K562 (cell line): ENCODE data around the gene UGT2B28. TPM values are rescaled to one million over a fixed set of nuclear protein-coding genes. Genes with fewer than 3 reads are reported as not detected.
A peak's percentile ranks its signal among the peaks of the same experiment; 100 is the strongest.

Experiments used
- ARID1B ChIP-seq: fragments of 450-650 bp; IDR thresholded peaks from 2 replicates; pipeline ENCODE4 v1.6.1; 2016; ENCODE audit warnings: antibody characterized with exemption, mild to moderate bottlenecking, inconsistent platforms
- CBFA2T2 ChIP-seq: fragments of 450-650 bp; conservative IDR thresholded peaks from 2 replicates; pipeline ENCODE4 v1.6.1; 2017; ENCODE audit warnings: mild to moderate bottlenecking
- CBFA2T3 ChIP-seq: fragments of 450-650 bp; IDR thresholded peaks from 2 replicates; pipeline ENCODE4 v1.6.1; 2017
- CEBPG ChIP-seq, 3 experiments: fragments of 200-800 bp in 1 of 3; sonication (Bioruptor generic) in 1 of 3; sonication (generic) in 1 of 3; formaldehyde crosslinking in 1 of 3; IDR thresholded peaks in 2 of 3; conservative IDR thresholded peaks in 1 of 3; 2 replicates each; pipeline versions ENCODE4 v1.6.1 to v1.8.0; 2016 to 2022; ENCODE audit warnings: missing compliant biosample characterization in 2 of 3, missing genetic modification characterization in 2 of 3, mild to moderate bottlenecking in 1 of 3, missing genetic modification reagents in 1 of 3
- E2F6 ChIP-seq, 2 experiments: IDR thresholded peaks; 2 replicates each; pipeline ENCODE4 v1.6.1; 2011; ENCODE audit warnings: borderline replicate concordance in 1 of 2, control low read depth in 1 of 2, low read depth in 1 of 2, low read length in 1 of 2, mild to moderate bottlenecking in 1 of 2, mixed read lengths in 1 of 2, moderate library complexity in 1 of 2; ENCODE audit not compliant: insufficient read depth in 1 of 2, insufficient read length in 1 of 2, poor library complexity in 1 of 2, severe bottlenecking in 1 of 2; ENCODE audit errors: extremely low read depth in 1 of 2
- EHMT2 ChIP-seq: fragments of 450-650 bp; IDR thresholded peaks from 2 replicates; pipeline ENCODE4 v1.6.1; 2018; ENCODE audit warnings: antibody characterized with exemption
- FOSL1 ChIP-seq: fragments of 200-800 bp; sonication (Bioruptor generic); conservative IDR thresholded peaks from 2 replicates; pipeline ENCODE4 v1.6.1; 2016; ENCODE audit warnings: missing genetic modification characterization, missing compliant biosample characterization
- GATA2 ChIP-seq: sonication (generic); formaldehyde crosslinking; IDR thresholded peaks from 2 replicates; pipeline ENCODE4 v1.4.0; 2020; ENCODE audit warnings: mild to moderate bottlenecking, missing genetic modification reagents
- HNRNPL ChIP-seq: fragments of 200-400 bp; formaldehyde crosslinking; IDR thresholded peaks from 2 replicates; pipeline ENCODE4 v1.6.1; 2017; ENCODE audit warnings: low read depth, mild to moderate bottlenecking, low read length
- MTA2 ChIP-seq: fragments of 450-650 bp; IDR thresholded peaks from 2 replicates; pipeline ENCODE4 v1.6.1; 2016; ENCODE audit warnings: low read depth
- NCOR1 ChIP-seq: fragments of 450-650 bp; IDR thresholded peaks from 2 replicates; pipeline ENCODE4 v1.6.1; 2016; ENCODE audit warnings: mild to moderate bottlenecking, moderate library complexity
- NFIC ChIP-seq: fragments of 450-650 bp; IDR thresholded peaks from 2 replicates; pipeline ENCODE4 v1.6.1; 2017; ENCODE audit warnings: mild to moderate bottlenecking, inconsistent platforms
- PHF21A ChIP-seq: fragments of 450-650 bp; IDR thresholded peaks from 2 replicates; pipeline ENCODE4 v1.6.1; 2017; ENCODE audit warnings: low read depth, borderline replicate concordance
- SMAD4 ChIP-seq: fragments of 250-450 bp; sonication (Bioruptor Pico); conservative IDR thresholded peaks from 2 replicates; pipeline ENCODE4 v1.8.0; 2021; ENCODE audit warnings: inconsistent platforms, mild to moderate bottlenecking, moderate library complexity
- SMARCA4 ChIP-seq: fragments of 450-650 bp; IDR thresholded peaks from 2 replicates; pipeline ENCODE4 v1.6.1; 2016
- SOX6 ChIP-seq: fragments of 450-650 bp; IDR thresholded peaks from 2 replicates; pipeline ENCODE4 v1.6.1; 2014; ENCODE audit warnings: mild to moderate bottlenecking
- TAL1 ChIP-seq: fragments of 450-650 bp; IDR thresholded peaks from 2 replicates; pipeline ENCODE4 v1.6.1; 2016; ENCODE audit warnings: mild to moderate bottlenecking
- TCF3 ChIP-seq: sonication (generic); formaldehyde crosslinking; IDR thresholded peaks from 2 replicates; pipeline ENCODE4 v1.4.0; 2020; ENCODE audit warnings: mild to moderate bottlenecking, missing genetic modification reagents
- TEAD4 ChIP-seq, 2 experiments: sonication (generic) in 1 of 2; formaldehyde crosslinking in 1 of 2; IDR thresholded peaks; 2 replicates each; pipeline versions ENCODE4 v1.6.1 to v1.8.0; 2012 to 2022; ENCODE audit warnings: borderline replicate concordance in 1 of 2, inconsistent platforms in 1 of 2, low read length in 1 of 2, mild to moderate bottlenecking in 1 of 2, missing genetic modification reagents in 1 of 2
- ZBTB5 ChIP-seq: fragments of 450-650 bp; IDR thresholded peaks from 2 replicates; pipeline ENCODE4 v1.6.1; 2017; ENCODE audit warnings: antibody characterized with exemption
- ZNF175 ChIP-seq: fragments of 200-800 bp; sonication (Bioruptor generic); IDR thresholded peaks from 2 replicates; pipeline ENCODE4 v1.6.1; 2016; ENCODE audit warnings: low read depth, mild to moderate bottlenecking, missing genetic modification characterization, missing compliant biosample characterization
- polyA plus RNA-seq, 8 experiments: library from polyadenylated mRNA; depleted of rRNA in 4 of 8; stranded (reverse) in 5 of 8; unstranded in 3 of 8; fragments of >200 nt; fragmentation: Nextera tagmentation in 2 of 8; fragmentation: Illumina TruSeq in 1 of 8; extraction: Ambion mirVana in 2 of 8; extraction: Trizol in 1 of 8; gene quantifications; 2 replicates each; pipeline versions ENCODE4 v1.2.1 to v1.2.3, GENCODE V29; 2011 to 2014; ENCODE audit warnings: inconsistent platforms in 1 of 8, missing spikeins in 1 of 8
- total RNA-seq, 7 experiments: library from RNA; depleted of rRNA in 6 of 7; stranded (reverse); fragments of >200 nt in 6 of 7; fragmentation: Illumina TruSeq in 2 of 7; extraction: Trizol in 2 of 7; gene quantifications; 2 replicates each; pipeline versions ENCODE4 v1.2.1 to v1.2.3, GENCODE V29; 2011 to 2021; ENCODE audit warnings: low replicate concordance in 1 of 7
- TF ChIP-seq, protein P1 (sequence below): fragments of 450-650 bp; formaldehyde crosslinking; IDR thresholded peaks from 2 replicates; pipeline ENCODE4 v1.4.0; 2022; ENCODE audit warnings: missing genetic modification characterization
- TF ChIP-seq, protein P2 (sequence below), 2 experiments: fragments of 450-650 bp; conservative IDR thresholded peaks; 2 replicates each; pipeline ENCODE4 v1.6.1; 2017; ENCODE audit warnings: mild to moderate bottlenecking in 2 of 2, moderate library complexity in 2 of 2

Gene UGT2B28
- total and polyA plus RNA-seq, 9 of the 15 experiments (the other 6 are each of a cell fraction or from before 2014, with no cell fraction given) = not detected

GRCh38 chr4:69239557-69240168 lies 40.6 kb upstream of the UGT2B28 start (continued):
- TF ChIP-seq SMAD4 (CRISPR knock-in tag) = 0 out of 2 replicates have a peak, but pooled peaks have one; percentile 19
- peak; percentile 65 for TF ChIP-seq MTA2
- 0 out of 2 replicates have a peak, but pooled peaks have one; percentile 23 for TF ChIP-seq EHMT2
- peak; percentile 41 for TF ChIP-seq FOSL1 (tag)
- TF ChIP-seq, protein P1, sequence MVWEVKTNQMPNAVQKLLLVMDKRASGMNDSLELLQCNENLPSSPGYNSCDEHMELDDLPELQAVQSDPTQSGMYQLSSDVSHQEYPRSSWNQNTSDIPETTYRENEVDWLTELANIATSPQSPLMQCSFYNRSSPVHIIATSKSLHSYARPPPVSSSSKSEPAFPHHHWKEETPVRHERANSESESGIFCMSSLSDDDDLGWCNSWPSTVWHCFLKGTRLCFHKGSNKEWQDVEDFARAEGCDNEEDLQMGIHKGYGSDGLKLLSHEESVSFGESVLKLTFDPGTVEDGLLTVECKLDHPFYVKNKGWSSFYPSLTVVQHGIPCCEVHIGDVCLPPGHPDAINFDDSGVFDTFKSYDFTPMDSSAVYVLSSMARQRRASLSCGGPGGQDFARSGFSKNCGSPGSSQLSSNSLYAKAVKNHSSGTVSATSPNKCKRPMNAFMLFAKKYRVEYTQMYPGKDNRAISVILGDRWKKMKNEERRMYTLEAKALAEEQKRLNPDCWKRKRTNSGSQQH (CRISPR knock-in tag) = no peak
- TF ChIP-seq, protein P2, sequence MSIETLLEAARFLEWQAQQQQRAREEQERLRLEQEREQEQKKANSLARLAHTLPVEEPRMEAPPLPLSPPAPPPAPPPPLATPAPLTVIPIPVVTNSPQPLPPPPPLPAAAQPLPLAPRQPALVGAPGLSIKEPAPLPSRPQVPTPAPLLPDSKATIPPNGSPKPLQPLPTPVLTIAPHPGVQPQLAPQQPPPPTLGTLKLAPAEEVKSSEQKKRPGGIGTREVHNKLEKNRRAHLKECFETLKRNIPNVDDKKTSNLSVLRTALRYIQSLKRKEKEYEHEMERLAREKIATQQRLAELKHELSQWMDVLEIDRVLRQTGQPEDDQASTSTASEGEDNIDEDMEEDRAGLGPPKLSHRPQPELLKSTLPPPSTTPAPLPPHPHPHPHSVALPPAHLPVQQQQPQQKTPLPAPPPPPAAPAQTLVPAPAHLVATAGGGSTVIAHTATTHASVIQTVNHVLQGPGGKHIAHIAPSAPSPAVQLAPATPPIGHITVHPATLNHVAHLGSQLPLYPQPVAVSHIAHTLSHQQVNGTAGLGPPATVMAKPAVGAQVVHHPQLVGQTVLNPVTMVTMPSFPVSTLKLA (conservative IDR thresholded peaks at IDR 0.05) = 0 out of 4 replicates have a peak, but pooled peaks of 1 of the 2 experiments have one; percentile 13
- TF ChIP-seq GATA2 = peak; percentile 88
- TF ChIP-seq HNRNPL = no peak
- TF ChIP-seq PHF21A = no peak
- peak; percentile 68 for TF ChIP-seq TEAD4 (IDR thresholded peaks at IDR 0.05; ENCODE audit: low read length)
- no peak for TF ChIP-seq TEAD4 (CRISPR knock-in tag; IDR thresholded peaks at IDR 0.05; ENCODE audit: borderline replicate concordance)
- peak; percentile 82 for TF ChIP-seq CBFA2T2
- TF ChIP-seq NCOR1 = peak; percentile 72
- peak; percentile 87 for TF ChIP-seq CBFA2T3
- no peak for TF ChIP-seq E2F6 (IDR thresholded peaks at IDR 0.05; ENCODE audit: borderline replicate concordance in 1 of 2, extremely low read depth in 1 of 2, insufficient read depth in 1 of 2, insufficient read length in 1 of 2, low read depth in 1 of 2, low read length in 1 of 2, poor library complexity in 1 of 2, severe bottlenecking in 1 of 2)
- peak; percentile 86 for TF ChIP-seq ARID1B
- peak; percentile 52 for TF ChIP-seq NFIC
- peak; percentile 24; the same call in 1 of the 2 replicates for TF ChIP-seq CEBPG (CRISPR knock-in tag; IDR thresholded peaks at IDR 0.05)
- TF ChIP-seq CEBPG (tag; conservative IDR thresholded peaks at IDR 0.05 in 1 of 2, IDR thresholded peaks at IDR 0.05 in 1 of 2) = no peak
- TF ChIP-seq ZNF175 (CRISPR knock-in tag) = no peak
- TF ChIP-seq TAL1 = peak; percentile 83
- no peak for TF ChIP-seq ZBTB5
- TF ChIP-seq SOX6 = peak; percentile 59
- TF ChIP-seq TCF3 (CRISPR knock-in tag) = peak; percentile 93
- TF ChIP-seq SMARCA4 = peak; percentile 73
